ENCODE measurements around the gene POC1A. TPM values are rescaled to one million over a fixed set of nuclear protein-coding genes. Genes with fewer than 3 reads are reported as not detected.

Gene POC1A
- polyA plus RNA-seq, 1 donor from 2014 or later = 1.3 TPM

- no peak overlapping the region for H2AFZ ChIP-seq (ENCODE audit: low read depth, low read length)
Observed at GRCh38 chr3:52176180-52176752, 22.0 kb upstream of the POC1A start.

More at GRCh38 chr3:52176180-52176752, 22.0 kb upstream of the POC1A start:
- Histone ChIP-seq H3F3A (ENCODE audit: insufficient read depth, low read length, poor library complexity, severe bottlenecking) (no peaks in the 10 kb centered on the region), H3K4me3 (ENCODE audit: low read length) (no peak overlapping the region), H3K4me2 (ENCODE audit: low read length) (no peak overlapping the region), H3K36me3 (ENCODE audit: insufficient read depth, low read length) (no peaks in the 10 kb centered on the region), H3K27ac (ENCODE audit: low read length) (no peak overlapping the region), H3K9me2 (ENCODE audit: insufficient read depth, low read length) (no peaks in the 10 kb centered on the region), H3K9me3 (ENCODE audit: low read length) (no peaks in the 10 kb centered on the region), H3K9ac (ENCODE audit: low read length) (no peak overlapping the region), H4K20me1 (ENCODE audit: insufficient read depth) (no peaks in the 10 kb centered on the region), H3K79me2 (replicated peaks; ENCODE audit: insufficient read depth, low read length) (no peaks in the 10 kb centered on the region), H3K27me3 (ENCODE audit: insufficient read depth, low read depth, low read length) (no peaks in the 10 kb centered on the region)
- TF ChIP-seq CTCF (IDR thresholded peaks at IDR 0.05; ENCODE audit: poor library complexity, severe bottlenecking) (no peak), SMC3 (conservative IDR thresholded peaks at IDR 0.05; ENCODE audit: poor library complexity) (no peak), EP300 (conservative IDR thresholded peaks at IDR 0.05; ENCODE audit: poor library complexity, severe bottlenecking) (no peak), POLR2AphosphoS5 (IDR thresholded peaks at IDR 0.05) (no peak), REST (IDR thresholded peaks at IDR 0.05; ENCODE audit: borderline replicate concordance) (no peak), RAD21 (conservative IDR thresholded peaks at IDR 0.05) (no peak), MXI1 (conservative IDR thresholded peaks at IDR 0.05; ENCODE audit: poor library complexity, severe bottlenecking) (no peak), EZH2 (IDR thresholded peaks at IDR 0.05; ENCODE audit: borderline replicate concordance, insufficient read depth, low read length, poor library complexity, severe bottlenecking) (no peak), TAF1 (IDR thresholded peaks at IDR 0.05; ENCODE audit: low read depth) (no peak)

All from neural cell (in vitro differentiated cells).